H1 (cell line): Measurements from ENCODE around the gene SCN8A. TPM values are rescaled to one million over a fixed set of nuclear protein-coding genes. Genes with fewer than 3 reads are reported as not detected.

ENCODE experiments used
- CHD7 ChIP-seq: fragments of 300-600 bp; sonication (generic); IDR thresholded peaks from 2 replicates; pipeline ENCODE4 v1.7.1; 2012; ENCODE audit warnings: low read length, moderate library complexity, mild to moderate bottlenecking, inconsistent platforms; ENCODE audit not compliant: insufficient replicate concordance
- CTBP2 ChIP-seq: IDR thresholded peaks from 2 replicates; pipeline ENCODE4 v1.7.0; 2011; ENCODE audit warnings: borderline replicate concordance, mild to moderate bottlenecking, moderate library complexity, mixed read lengths, low read length; ENCODE audit not compliant: insufficient read depth, insufficient read length
- EP300 ChIP-seq, 2 experiments: IDR thresholded peaks; 1 replicate in 1 of 2; 2 replicates in 1 of 2; pipeline ENCODE4 v1.6.1; 2011 to 2012; ENCODE audit warnings: low read depth in 2 of 2, low read length in 2 of 2, mild to moderate bottlenecking in 2 of 2, borderline replicate concordance in 1 of 2, inconsistent platforms in 1 of 2, moderate library complexity in 1 of 2
- KDM5A ChIP-seq: fragments of 200-600 bp; IDR thresholded peaks from 2 replicates; pipeline ENCODE4 v1.7.1; 2012; ENCODE audit warnings: mild to moderate bottlenecking, low read length, inconsistent platforms, mixed read lengths
- POLR2A ChIP-seq, 2 experiments: IDR thresholded peaks; 1 replicate in 1 of 2; 2 replicates in 1 of 2; pipeline ENCODE4 v1.6.1; 2011; ENCODE audit warnings: low read depth in 2 of 2, low read length in 2 of 2, mild to moderate bottlenecking in 2 of 2; ENCODE audit errors: control extremely low read depth in 1 of 2
- SP1 ChIP-seq: IDR thresholded peaks from 2 replicates; pipeline ENCODE4 v1.6.1; 2011; ENCODE audit warnings: low read depth, low read length
- TBP ChIP-seq: IDR thresholded peaks from 2 replicates; pipeline ENCODE4 v1.6.1; 2011; ENCODE audit warnings: low read depth, low read length, improper control_type of control experiment
- TCF12 ChIP-seq: IDR thresholded peaks from 2 replicates; pipeline ENCODE4 v1.6.1; 2011; ENCODE audit warnings: low read depth, mild to moderate bottlenecking, low read length
- polyA plus RNA-seq, 7 experiments: library from polyadenylated mRNA; depleted of rRNA in 3 of 7; stranded (reverse) in 5 of 7; unstranded in 2 of 7; fragments of >200 nt in 5 of 7; fragments of 200-250 nt in 2 of 7; gene quantifications; 1 replicate in 5 of 7; 2 replicates in 1 of 7; 4 replicates in 1 of 7; pipeline versions ENCODE4 v1.2.1 to v1.2.3, GENCODE V29; 2011 to 2013; ENCODE audit warnings: missing spikeins in 2 of 7, mixed read lengths in 2 of 7
- total RNA-seq: library from RNA; stranded (reverse); fragmentation: NEBNext Ultra II Directional; extraction: Animal tissue kit (Norgen Biotek cat#: 25700); gene quantifications from 2 replicates; pipeline ENCODE4 v1.2.1, GENCODE V29; 2021
- TF ChIP-seq, protein P1 (sequence below): IDR thresholded peaks from 2 replicates; pipeline ENCODE4 v1.6.1; 2012; ENCODE audit warnings: low read length, inconsistent platforms

The SCN8A gene
- total and polyA plus RNA-seq, 2 of the 8 experiments (the other 6 are each of a cell fraction or from before 2014, with no cell fraction given) = 6.3 to 10.7 TPM

GRCh38 chr12:51630256-51630880 lies 39.3 kb downstream of the SCN8A start (continued):
- no peak for TF ChIP-seq CHD7
- TF ChIP-seq KDM5A = no peak
- TF ChIP-seq, protein P1, sequence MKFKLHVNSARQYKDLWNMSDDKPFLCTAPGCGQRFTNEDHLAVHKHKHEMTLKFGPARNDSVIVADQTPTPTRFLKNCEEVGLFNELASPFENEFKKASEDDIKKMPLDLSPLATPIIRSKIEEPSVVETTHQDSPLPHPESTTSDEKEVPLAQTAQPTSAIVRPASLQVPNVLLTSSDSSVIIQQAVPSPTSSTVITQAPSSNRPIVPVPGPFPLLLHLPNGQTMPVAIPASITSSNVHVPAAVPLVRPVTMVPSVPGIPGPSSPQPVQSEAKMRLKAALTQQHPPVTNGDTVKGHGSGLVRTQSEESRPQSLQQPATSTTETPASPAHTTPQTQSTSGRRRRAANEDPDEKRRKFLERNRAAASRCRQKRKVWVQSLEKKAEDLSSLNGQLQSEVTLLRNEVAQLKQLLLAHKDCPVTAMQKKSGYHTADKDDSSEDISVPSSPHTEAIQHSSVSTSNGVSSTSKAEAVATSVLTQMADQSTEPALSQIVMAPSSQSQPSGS = no peak
- TF ChIP-seq CTBP2 = no peak
- TF ChIP-seq TCF12 = no peak
- no peak for TF ChIP-seq POLR2A (IDR thresholded peaks at IDR 0.05; ENCODE audit: control extremely low read depth in 1 of 2, low read depth in 2 of 2, low read length in 2 of 2)
- no peak for TF ChIP-seq TBP
- TF ChIP-seq EP300 (IDR thresholded peaks at IDR 0.05; ENCODE audit: borderline replicate concordance in 1 of 2, low read depth in 2 of 2, low read length in 2 of 2) = no peak
- no peak for TF ChIP-seq SP1
